ENCODE measurements around the gene TTBK2. TPM values are rescaled to one million over a fixed set of nuclear protein-coding genes. Genes with fewer than 3 reads are reported as not detected.
A peak's percentile ranks its signal among the peaks of the same experiment; 100 is the strongest.

The TTBK2 gene
- polyA plus RNA-seq, 1 experiment: 3.3 TPM

DNA sequence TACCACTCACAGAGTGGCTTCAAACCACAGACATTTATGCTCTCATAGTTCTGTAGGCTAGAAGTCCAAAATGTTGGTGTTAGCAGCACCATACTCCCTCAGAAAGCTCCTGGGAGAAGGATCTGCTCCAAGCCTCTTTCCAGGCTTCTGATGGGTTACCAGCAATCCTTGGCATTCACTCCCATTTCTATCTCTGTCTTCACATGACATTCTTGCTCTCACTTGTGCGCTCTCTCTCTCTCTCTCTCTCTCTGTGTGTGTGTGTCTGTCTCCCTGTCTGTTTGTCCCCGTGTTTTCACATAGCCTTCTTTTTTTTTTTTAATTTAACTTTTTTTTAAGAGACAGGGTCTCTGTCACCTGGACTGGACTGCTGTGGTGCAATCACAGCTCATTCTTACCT is 209.9 kb downstream of the TTBK2 start:
- Histone ChIP-seq H3K27me3 (ENCODE audit: control insufficient read depth, insufficient read depth, low read length) (no peaks in the 10 kb centered on the region), H3K4me3 (ENCODE audit: low read depth, low read length) (no peak overlapping the region), H3K36me3 (ENCODE audit: control insufficient read depth, insufficient read depth, low read length) (no peaks in the 10 kb centered on the region)
- ChIA-PET POLR2A (no interaction called here), CTCF (interaction anchor here (0.7 to 1.0 kb wide), 2 partner anchors 26 to 216 kb away, joined by 3 to 4 read pairs; no protein-coding TSS in a partner anchor)
- TF ChIP-seq, protein P1, sequence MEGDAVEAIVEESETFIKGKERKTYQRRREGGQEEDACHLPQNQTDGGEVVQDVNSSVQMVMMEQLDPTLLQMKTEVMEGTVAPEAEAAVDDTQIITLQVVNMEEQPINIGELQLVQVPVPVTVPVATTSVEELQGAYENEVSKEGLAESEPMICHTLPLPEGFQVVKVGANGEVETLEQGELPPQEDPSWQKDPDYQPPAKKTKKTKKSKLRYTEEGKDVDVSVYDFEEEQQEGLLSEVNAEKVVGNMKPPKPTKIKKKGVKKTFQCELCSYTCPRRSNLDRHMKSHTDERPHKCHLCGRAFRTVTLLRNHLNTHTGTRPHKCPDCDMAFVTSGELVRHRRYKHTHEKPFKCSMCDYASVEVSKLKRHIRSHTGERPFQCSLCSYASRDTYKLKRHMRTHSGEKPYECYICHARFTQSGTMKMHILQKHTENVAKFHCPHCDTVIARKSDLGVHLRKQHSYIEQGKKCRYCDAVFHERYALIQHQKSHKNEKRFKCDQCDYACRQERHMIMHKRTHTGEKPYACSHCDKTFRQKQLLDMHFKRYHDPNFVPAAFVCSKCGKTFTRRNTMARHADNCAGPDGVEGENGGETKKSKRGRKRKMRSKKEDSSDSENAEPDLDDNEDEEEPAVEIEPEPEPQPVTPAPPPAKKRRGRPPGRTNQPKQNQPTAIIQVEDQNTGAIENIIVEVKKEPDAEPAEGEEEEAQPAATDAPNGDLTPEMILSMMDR (IDR thresholded peaks at IDR 0.05; ENCODE audit: insufficient read depth, low read depth, low read length): no peak
- DNase-seq (ENCODE audit: low read depth): no peak

DNA sequence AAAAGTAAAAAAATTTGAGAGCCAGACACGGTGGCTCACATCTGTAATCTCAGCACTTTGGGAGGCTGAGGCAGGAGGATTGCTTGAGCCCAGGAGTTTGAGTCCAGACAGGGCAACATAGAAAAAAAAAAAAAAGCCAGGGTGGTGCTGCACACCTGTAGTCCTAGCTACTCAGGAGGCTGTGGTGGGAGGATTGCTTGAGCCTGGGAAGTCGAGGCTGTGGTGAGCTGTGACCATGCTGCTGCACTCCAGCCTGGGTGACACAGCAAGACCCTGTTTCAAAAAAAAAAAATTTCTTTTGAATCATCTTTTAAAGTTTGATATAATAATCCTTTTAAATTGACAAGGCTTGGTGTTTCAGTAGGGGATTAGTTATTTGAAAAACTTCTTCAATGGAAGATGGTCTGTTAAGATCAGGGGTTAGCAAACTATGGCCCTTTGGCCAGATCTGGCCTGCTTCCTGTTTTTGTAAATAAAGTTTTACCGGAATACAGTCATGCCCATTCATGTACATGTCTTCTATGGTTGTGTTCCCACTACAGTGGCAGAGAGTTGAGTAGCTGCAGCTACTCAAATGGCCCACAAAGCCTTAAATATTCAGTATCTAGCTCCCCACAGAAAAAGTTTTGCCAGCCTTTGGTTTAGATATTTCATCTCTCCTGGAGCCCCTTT is 212.6 kb downstream of the TTBK2 start:
- ChIA-PET POLR2A (no interaction called here), CTCF (interaction anchor here (1.0 to 1.6 kb wide), 2 partner anchors 10 to 219 kb away, joined by 3 to 9 read pairs; no protein-coding TSS in a partner anchor)
- H3K4me3 ChIP-seq (ENCODE audit: low read depth, low read length): no peak overlapping the region
- DNase-seq (ENCODE audit: low read depth): no peak
- no peaks in the 10 kb centered on the region for H3K27me3 ChIP-seq (ENCODE audit: control insufficient read depth, insufficient read depth, low read length)
- no peaks in the 10 kb centered on the region for H3K36me3 ChIP-seq (ENCODE audit: control insufficient read depth, insufficient read depth, low read length)
- TF ChIP-seq, protein P1 (IDR thresholded peaks at IDR 0.05; ENCODE audit: insufficient read depth, low read depth, low read length): no peak

DNA sequence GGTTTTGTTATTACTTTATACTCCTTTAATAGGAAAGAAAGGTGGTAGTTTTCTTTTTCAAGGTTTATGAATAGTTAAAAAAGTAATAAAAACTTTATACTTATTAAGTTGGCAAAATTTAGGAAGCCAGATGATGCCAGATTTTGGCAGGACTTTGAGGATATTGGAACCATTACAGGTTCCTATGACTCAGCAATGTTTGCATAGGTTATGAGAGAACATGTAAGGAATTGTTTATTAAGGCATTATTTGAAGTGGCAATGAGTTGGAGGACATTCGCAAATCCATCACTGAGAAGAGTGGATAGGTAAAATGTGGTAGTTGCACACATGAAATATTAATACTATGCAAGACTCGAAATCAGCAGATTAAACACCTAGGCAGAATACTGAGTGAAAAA is 213.5 kb downstream of the TTBK2 start:
- no peak for DNase-seq (ENCODE audit: low read depth)
- POLR2A ChIA-PET: no interaction called here
- TF ChIP-seq, protein P1 (IDR thresholded peaks at IDR 0.05; ENCODE audit: insufficient read depth, low read depth, low read length): no peak
- CTCF ChIA-PET: interaction anchor here (1.6 to 4.0 kb wide), 2 partner anchors 9 to 219 kb away, joined by 5 to 30 read pairs; no protein-coding TSS in a partner anchor
- Histone ChIP-seq H3K4me3 (ENCODE audit: low read depth, low read length) (no peak overlapping the region), H3K36me3 (ENCODE audit: control insufficient read depth, insufficient read depth, low read length) (no peaks in the 10 kb centered on the region), H3K27me3 (ENCODE audit: control insufficient read depth, insufficient read depth, low read length) (no peaks in the 10 kb centered on the region)

DNA sequence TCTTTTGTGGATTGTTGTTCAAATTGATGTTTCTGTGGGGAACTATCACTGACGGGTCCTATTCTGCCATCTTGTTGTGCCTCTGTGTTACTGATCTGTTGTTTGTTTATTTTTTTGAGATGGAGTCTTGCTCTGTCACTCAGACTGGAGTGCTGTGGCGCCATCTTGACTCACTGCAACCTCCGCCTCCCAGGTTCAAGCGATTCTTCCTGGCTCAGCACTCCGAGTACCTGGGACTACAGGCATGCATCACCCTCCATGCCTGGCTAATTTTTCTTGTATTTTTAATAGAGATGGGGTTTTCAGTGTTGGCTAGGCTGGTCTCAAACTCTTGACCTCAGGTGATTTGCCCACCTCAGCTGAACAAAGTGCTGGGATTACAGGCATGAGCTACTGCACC is 215.2 kb downstream of the TTBK2 start:
- Histone ChIP-seq H3K27me3 (ENCODE audit: control insufficient read depth, insufficient read depth, low read length) (no peaks in the 10 kb centered on the region), H3K4me3 (ENCODE audit: low read depth, low read length) (no peak overlapping the region), H3K36me3 (ENCODE audit: control insufficient read depth, insufficient read depth, low read length) (no peaks in the 10 kb centered on the region)
- POLR2A ChIA-PET: no interaction called here
- TF ChIP-seq, protein P1 (IDR thresholded peaks at IDR 0.05; ENCODE audit: insufficient read depth, low read depth, low read length): no peak
- CTCF ChIA-PET: interaction anchor here (1.0 to 4.1 kb wide), 11 partner anchors 10 to 499 kb away, joined by 3 to 30 read pairs (median 5); no protein-coding TSS in a partner anchor
- DNase-seq (ENCODE audit: low read depth): no peak

DNA sequence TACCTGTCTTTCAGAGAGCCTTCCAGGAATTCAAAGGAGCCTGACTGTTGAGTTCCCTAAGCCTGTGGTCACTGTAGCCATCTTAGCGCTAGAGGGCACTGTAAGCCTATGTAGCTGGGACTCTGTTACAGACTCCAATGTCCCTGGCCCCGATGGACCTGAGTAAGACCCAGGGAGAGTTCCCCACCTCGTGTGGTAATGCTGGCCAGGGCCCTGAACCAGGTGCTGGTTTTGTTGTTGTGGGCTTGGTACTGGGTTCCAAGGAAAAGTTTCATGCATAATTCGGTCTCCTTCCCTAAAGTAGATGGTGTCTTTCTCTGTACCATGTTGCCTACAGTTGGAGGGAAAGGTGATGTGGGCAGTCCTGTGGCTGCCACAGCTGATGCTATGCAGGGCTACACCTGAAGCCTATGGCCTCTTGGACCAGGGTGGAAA is 216.1 kb downstream of the TTBK2 start:
- Histone ChIP-seq H3K27me3 (ENCODE audit: control insufficient read depth, insufficient read depth, low read length) (no peaks in the 10 kb centered on the region), H3K4me3 (ENCODE audit: low read depth, low read length) (no peak overlapping the region), H3K36me3 (ENCODE audit: control insufficient read depth, insufficient read depth, low read length) (no peaks in the 10 kb centered on the region)
- DNase-seq (ENCODE audit: low read depth): no peak
- CTCF ChIA-PET: interaction anchor here (0.8 to 4.1 kb wide), 14 partner anchors 10 to 225 kb away, joined by 3 to 30 read pairs (median 4); no protein-coding TSS in a partner anchor
- POLR2A ChIA-PET: no interaction called here
- TF ChIP-seq, protein P1 (IDR thresholded peaks at IDR 0.05; ENCODE audit: insufficient read depth, low read depth, low read length): peak; percentile 91
